ENCODE results near the gene PIH1D1.
"Not testable (repeated sequence)": the region's sequence is repeated elsewhere in the genome, so short reads cannot be mapped to it uniquely, and the experiment has no call there.

The PIH1D1 gene

GRCh38 chr19:49456326-49456725, 4.7 kb upstream of the PIH1D1 start:
- in situ Hi-C loops (cut with MboI; ENCODE audit: low sequenced_read_pairs), result no loop called here

- in situ Hi-C loops (cut with MboI; ENCODE audit: low sequenced_read_pairs), result no loop called here
Measured at GRCh38 chr19:49455773-49456172, 4.2 kb upstream of the PIH1D1 start.

- in situ Hi-C loops (cut with MboI; ENCODE audit: low sequenced_read_pairs), result no loop called here
Measured at GRCh38 chr19:49453757-49454240, 2.2 kb upstream of the PIH1D1 start.

DNA sequence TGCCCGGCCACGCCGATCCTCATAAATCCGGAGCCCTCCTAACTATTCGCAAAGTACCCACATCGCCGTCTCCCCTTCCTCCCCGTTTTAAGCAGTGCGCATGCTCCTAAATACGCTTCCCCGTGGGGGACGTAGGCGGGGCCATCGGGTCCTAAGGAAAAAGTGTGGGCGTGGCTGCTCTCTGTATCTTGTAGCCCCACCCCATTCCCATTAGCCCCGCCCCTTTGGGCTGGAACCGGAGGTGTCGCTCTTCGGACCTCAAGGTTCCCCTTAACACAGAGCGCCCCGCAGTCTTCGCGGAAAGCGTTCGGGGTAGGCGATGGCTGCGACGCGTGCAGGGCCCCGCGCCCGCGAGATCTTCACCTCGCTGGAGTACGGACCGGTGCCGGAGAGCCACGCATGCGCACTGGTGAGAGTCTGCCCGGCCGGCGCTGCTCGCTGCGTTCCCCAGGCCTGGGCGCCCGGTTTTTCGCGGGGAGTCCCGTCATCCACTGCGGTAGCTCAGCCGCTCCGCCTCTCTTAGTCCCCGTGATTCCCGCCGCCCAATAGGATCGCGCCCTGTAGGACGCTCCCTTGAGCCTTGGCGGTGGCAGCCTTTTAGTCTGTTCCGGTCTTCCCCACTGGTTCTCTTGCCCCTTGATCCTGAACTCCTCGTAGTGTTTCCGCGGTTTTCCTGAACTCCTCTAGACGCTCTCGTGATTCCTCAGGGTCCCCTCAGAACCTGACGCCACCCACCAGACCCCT, 1.6 kb upstream of the PIH1D1 start, which contains the start of gene ALDH16A1:
TSS of gene ALDH16A1 (plus strand) at position 213 of the 744 bp plus-strand sequence. CDS start at position 320, 107 bp downstream.
- in situ Hi-C loops (cut with MboI; ENCODE audit: low sequenced_read_pairs), result no loop called here

GRCh38 chr19:49450405-49450804, 1.2 kb downstream of the PIH1D1 start:
- in situ Hi-C loops (cut with MboI; ENCODE audit: low sequenced_read_pairs), result no loop called here

GRCh38 chr19:49448432-49448786, 3.2 kb downstream of the PIH1D1 start:
- in situ Hi-C loops (cut with MboI; ENCODE audit: low sequenced_read_pairs), result no loop called here

DNA sequence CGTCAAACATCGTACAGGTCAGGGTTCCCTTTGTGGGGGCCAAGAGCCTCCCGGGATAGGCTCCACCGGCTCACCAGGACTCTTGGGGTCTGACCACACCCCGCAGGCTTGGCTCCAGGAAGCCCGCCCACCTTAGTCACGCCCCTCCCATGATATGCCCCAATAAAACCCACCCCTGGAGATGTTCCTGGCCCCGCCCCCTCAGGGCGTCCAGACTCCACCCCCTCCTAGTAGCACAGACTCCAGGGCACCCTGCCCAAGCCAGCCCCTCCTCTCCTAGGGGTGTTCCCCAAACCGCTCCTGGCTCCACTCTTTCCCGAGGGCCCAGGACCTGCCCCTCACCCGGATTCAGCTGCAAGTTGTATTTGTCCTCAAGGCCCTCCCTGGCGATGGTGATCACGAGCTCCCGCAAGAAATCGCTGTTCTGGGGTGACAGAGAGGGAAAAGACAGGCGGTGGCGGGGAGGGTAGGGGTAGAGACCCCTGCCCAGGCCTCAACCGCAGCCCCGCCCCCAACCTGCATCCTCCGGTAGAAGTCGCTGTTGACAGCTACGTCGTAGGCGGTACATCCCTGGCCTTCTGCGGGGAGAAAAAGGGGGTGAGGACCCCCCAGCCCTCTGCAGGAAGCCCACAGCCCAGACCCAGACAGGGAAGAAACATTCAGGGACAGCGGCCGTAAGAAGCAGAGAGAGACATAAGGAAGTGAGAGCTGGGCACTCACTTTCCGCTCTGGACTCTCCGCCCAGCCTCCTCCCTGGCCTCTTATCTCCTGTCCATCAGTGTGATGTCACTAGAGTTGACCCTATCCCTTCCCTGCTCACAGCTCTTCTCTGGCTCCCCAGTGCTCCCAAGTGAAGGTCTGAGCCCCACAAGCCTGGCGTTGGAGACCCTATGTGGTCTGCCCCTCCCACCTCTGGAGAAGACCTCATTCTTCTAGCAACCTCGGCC, 3.9 kb downstream of the PIH1D1 start:
- in situ Hi-C loops (cut with MboI; ENCODE audit: low sequenced_read_pairs), result no loop called here

- in situ Hi-C loops (cut with MboI; ENCODE audit: low sequenced_read_pairs), result no loop called here
Measured at GRCh38 chr19:49445997-49446396, 5.6 kb downstream of the PIH1D1 start.

GRCh38 chr19:49444100-49444700, 7.4 kb downstream of the PIH1D1 start:
- in situ Hi-C loops (cut with MboI; ENCODE audit: low sequenced_read_pairs), result not testable (repeated sequence)

- in situ Hi-C loops (cut with MboI; ENCODE audit: low sequenced_read_pairs), result no loop called here
Measured at GRCh38 chr19:49443366-49444099, 8.1 kb downstream of the PIH1D1 start.

- in situ Hi-C loops (cut with MboI; ENCODE audit: low sequenced_read_pairs), result no loop called here
Measured at GRCh38 chr19:49442771-49443365, 8.7 kb downstream of the PIH1D1 start.

GRCh38 chr19:49442354-49442753, 9.3 kb downstream of the PIH1D1 start:
- in situ Hi-C loops (cut with MboI; ENCODE audit: low sequenced_read_pairs), result no loop called here

DNA sequence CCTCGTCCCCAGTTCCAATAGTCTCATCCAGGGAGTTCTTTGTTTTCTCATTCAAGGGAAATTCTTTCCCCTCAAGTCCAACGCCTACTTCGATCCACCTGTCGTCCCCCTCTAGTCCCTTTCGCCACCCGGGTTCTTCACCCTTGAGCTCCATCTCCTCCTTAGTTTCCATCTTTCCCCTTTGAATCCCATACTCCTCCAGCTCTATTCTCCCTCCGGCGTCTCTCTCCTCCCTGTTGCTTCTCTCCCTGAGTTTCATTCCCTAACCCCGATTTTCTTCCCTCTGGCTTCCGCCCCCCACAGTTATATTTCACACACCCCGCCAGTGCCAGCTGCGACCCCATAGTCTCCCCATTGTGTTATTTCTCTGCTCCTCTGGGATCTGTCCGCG, 9.7 kb downstream of the PIH1D1 start:
- in situ Hi-C loops (cut with MboI; ENCODE audit: low sequenced_read_pairs), result no loop called here

DNA sequence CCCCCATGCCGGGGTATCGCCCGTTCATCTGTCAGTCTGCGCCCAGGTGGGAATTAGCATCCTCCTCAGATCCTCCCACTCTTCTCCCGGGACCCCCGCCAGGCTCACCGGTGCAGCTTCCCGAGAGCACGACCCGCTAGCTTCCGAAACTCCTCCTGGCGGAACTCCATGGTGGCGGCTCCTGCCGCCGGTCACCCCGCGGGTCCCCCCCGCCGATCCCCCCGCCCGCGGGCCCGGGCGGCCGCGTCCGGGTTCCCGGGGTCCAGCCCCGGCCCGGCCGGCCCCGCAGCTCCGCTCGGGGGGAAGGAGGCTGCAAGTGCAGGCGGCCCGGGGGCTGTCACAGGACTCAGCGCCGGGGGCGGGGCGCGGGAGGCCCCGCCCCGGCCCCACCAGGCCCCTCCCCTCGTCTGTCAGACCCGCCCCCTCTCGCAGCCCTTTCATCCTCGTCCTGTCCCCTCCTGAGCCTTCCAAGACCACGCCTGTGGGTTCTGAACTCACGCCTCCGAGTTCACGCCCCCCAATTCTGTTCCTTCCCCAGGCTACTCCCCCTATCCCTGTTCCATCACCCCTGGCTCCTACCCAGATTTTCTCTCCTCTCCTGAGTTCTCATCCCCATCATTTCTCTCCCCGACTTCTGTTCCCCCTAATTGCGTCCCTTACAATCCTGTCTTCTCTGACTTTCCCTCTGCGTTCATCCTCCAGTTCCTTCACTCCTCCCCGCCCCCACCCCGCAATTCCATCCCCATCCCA, 10.2 kb downstream of the PIH1D1 start, which contains the start of gene SLC17A7:
TSS of gene SLC17A7 (minus strand) at position 318 of the 750 bp plus-strand sequence. CDS start at position 170, 148 bp downstream.
- in situ Hi-C loops (cut with MboI; ENCODE audit: low sequenced_read_pairs), result no loop called here

- in situ Hi-C loops (cut with MboI; ENCODE audit: low sequenced_read_pairs), result no loop called here
Measured at GRCh38 chr19:49440439-49441209, 11.0 kb downstream of the PIH1D1 start.

GRCh38 chr19:49439836-49440235, 11.8 kb downstream of the PIH1D1 start:
- in situ Hi-C loops (cut with MboI; ENCODE audit: low sequenced_read_pairs), result no loop called here

DNA sequence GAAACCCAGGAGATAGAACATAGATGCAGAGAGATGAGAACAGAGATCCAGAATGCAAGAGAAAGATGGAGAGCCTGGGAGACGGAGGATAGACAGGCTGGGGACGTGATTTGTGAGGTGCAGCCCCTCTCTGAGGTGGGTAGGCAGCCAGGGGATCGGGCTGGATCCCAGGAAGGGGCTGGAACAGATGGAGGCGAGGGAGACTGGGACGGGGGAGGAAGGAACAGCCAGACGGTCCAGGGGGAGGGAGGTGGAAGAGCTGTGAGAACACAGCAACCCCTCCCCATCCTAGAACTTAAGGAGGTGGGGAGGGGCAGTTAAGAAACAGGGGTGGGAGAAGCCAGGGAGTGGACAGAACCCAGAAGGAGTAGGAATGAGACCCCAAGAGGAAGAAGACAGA, 13.4 kb downstream of the PIH1D1 start:
- in situ Hi-C loops (cut with MboI; ENCODE audit: low sequenced_read_pairs), result no loop called here

GRCh38 chr19:49437231-49437630, 14.4 kb downstream of the PIH1D1 start:
- in situ Hi-C loops (cut with MboI; ENCODE audit: low sequenced_read_pairs), result no loop called here
